ENCODE measurements around the gene HSFX1. TPM values are rescaled to one million over a fixed set of nuclear protein-coding genes. Genes with fewer than 3 reads are reported as not detected.
"Not testable (repeated sequence)": the region's sequence is repeated elsewhere in the genome, so short reads cannot be mapped to it uniquely, and the experiment has no call there.

The HSFX1 gene
- total RNA-seq, 1 experiment from 2014 or later = 1.0 TPM

DNA sequence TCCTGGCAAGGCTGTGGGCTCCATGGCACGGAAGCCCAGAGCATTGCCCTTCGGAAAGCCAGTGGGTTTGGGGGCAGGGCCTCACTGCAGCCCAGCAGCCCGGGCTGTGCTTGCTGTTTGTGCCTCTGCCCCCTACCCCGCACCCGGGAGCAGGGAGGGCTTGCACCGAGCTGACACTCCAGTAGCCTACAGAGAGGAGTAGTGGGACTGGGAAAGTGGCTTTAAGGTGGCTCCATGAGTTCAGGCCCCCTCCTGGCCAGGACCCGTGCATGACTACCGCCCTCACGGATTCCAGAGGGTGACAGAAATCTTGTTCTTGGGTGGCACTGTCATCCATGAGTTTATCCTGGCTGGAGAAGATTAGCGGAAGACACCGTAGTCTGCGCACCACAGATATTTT, 3.5 kb upstream of the HSFX1 start:
- intact Hi-C loops (cut with micrococcal nuclease; ENCODE audit: unreplicated experiment); H3K36me3 ChIP-seq (ENCODE audit: control insufficient read depth, insufficient read depth, low read length); POLR2A ChIA-PET; H3K4me3 ChIP-seq (ENCODE audit: low read depth in 2 of 2, low read length in 2 of 2); H3K9me3 ChIP-seq (ENCODE audit: control insufficient read depth, insufficient read depth, low read depth, low read length); H3K27me3 ChIP-seq (ENCODE audit: control insufficient read depth, insufficient read depth, low read length); H3K4me1 ChIP-seq (ENCODE audit: control insufficient read depth, insufficient read depth, low read length); in situ Hi-C loops (cut with HindIII; ENCODE audit: low pct_unique_long_range_greater_than_20kb, low sequenced_read_pairs); CTCF ChIA-PET; H3K27ac ChIP-seq (ENCODE audit: low read length); BruUV-seq (replicated peaks); DNase-seq (ENCODE audit: low read depth, low spot score): not testable (repeated sequence)
- peak; percentile 44; the same call in 1 of the 2 replicates for ATAC-seq

DNA sequence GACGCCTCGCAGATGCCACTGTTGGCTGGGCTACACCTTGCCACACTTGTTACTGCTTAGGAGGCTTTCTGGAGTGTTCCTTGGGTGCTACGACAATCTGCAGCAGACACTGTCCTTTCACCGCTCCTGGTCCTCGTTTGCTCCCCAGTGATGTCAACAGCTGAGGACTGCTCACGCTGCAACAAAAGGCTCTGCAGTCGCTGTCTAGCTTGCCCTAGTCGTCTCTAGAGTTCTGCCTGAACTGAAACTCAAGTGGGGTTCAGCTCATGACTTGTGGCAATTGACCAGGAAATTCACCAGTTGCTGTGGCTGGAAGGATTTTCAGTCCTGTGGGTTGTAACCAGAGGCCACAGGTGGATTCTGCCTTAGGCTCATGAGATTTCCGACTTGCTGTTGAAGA, 842 bp upstream of the HSFX1 start:
- CTCF ChIA-PET; in situ Hi-C loops (cut with HindIII; ENCODE audit: low pct_unique_long_range_greater_than_20kb, low sequenced_read_pairs); H3K27ac ChIP-seq (ENCODE audit: low read length); BruUV-seq (replicated peaks); intact Hi-C loops (cut with micrococcal nuclease; ENCODE audit: unreplicated experiment); ATAC-seq; H3K9me3 ChIP-seq (ENCODE audit: control insufficient read depth, insufficient read depth, low read depth, low read length); DNase-seq (ENCODE audit: low read depth, low spot score); H3K4me1 ChIP-seq (ENCODE audit: control insufficient read depth, insufficient read depth, low read length); H3K27me3 ChIP-seq (ENCODE audit: control insufficient read depth, insufficient read depth, low read length); H3K4me3 ChIP-seq (ENCODE audit: low read depth in 2 of 2, low read length in 2 of 2); POLR2A ChIA-PET; H3K36me3 ChIP-seq (ENCODE audit: control insufficient read depth, insufficient read depth, low read length): not testable (repeated sequence)

GRCh38 chrX:149777999-149778398, 4.1 kb downstream of the HSFX1 start:
- H3K4me1 ChIP-seq (ENCODE audit: control insufficient read depth, insufficient read depth, low read length); H3K36me3 ChIP-seq (ENCODE audit: control insufficient read depth, insufficient read depth, low read length); H3K27me3 ChIP-seq (ENCODE audit: control insufficient read depth, insufficient read depth, low read length); POLR2A ChIA-PET; H3K4me3 ChIP-seq (ENCODE audit: low read depth in 2 of 2, low read length in 2 of 2); intact Hi-C loops (cut with micrococcal nuclease; ENCODE audit: unreplicated experiment); BruUV-seq (replicated peaks); CTCF ChIA-PET; ATAC-seq; H3K9me3 ChIP-seq (ENCODE audit: control insufficient read depth, insufficient read depth, low read depth, low read length); H3K27ac ChIP-seq (ENCODE audit: low read length); in situ Hi-C loops (cut with HindIII; ENCODE audit: low pct_unique_long_range_greater_than_20kb, low sequenced_read_pairs); DNase-seq (ENCODE audit: low read depth, low spot score): not testable (repeated sequence)

DNA sequence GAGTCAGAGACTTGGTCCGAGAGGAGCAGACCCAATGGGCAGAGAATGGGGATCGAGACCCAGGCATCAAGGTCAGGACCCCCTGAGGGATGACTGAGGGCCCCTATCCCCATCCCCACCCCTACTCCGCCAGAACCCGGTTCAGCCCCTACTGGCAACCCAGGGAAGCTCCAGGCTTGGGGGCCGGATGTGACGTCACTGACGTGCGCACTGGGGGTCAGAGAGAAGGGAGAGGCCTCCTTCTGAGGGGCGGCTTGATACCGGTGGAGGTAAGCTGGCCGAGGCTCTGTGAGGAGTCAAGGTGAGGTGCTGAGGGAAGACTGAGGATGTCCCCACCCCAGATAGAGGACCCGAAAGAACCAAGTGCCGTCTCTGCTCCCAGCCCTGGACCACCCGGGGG, 7.9 kb downstream of the HSFX1 start, which contains the start of gene MAGEA9:
MAGEA9 (plus strand) TSS at position 204 of the 400 bp plus-strand sequence. CDS start 4,281 bp downstream, outside the sequence.
- H3K9me3 ChIP-seq (ENCODE audit: control insufficient read depth, insufficient read depth, low read depth, low read length); H3K4me1 ChIP-seq (ENCODE audit: control insufficient read depth, insufficient read depth, low read length); CTCF ChIA-PET; H3K27me3 ChIP-seq (ENCODE audit: control insufficient read depth, insufficient read depth, low read length); BruUV-seq (replicated peaks); in situ Hi-C loops (cut with HindIII; ENCODE audit: low pct_unique_long_range_greater_than_20kb, low sequenced_read_pairs); POLR2A ChIA-PET; H3K4me3 ChIP-seq (ENCODE audit: low read depth in 2 of 2, low read length in 2 of 2); intact Hi-C loops (cut with micrococcal nuclease; ENCODE audit: unreplicated experiment); H3K27ac ChIP-seq (ENCODE audit: low read length); DNase-seq (ENCODE audit: low read depth, low spot score); H3K36me3 ChIP-seq (ENCODE audit: control insufficient read depth, insufficient read depth, low read length): not testable (repeated sequence)
- peak; percentile 52; the same call in 1 of the 2 replicates for ATAC-seq

DNA sequence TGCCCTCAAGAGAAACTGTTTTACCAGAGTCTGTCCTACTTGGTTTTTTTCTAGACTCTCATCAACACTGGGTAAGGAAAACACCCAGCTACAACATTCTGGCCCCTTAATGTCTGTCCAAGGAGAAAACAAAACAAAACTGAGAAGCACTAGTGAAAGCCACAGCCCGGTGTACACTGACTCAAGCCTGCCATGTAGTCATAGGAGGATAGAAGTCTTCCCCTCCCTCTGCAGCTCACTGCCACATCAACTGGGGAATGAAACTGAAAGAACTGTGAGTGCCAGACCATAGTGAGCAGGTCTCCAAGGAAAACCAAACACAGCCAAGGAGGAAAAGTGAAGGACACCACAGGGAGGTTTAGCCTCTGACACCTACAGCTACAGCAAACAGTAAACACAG, 21.7 kb downstream of the HSFX1 start:
- DNase-seq (ENCODE audit: low read depth, low spot score); POLR2A ChIA-PET; CTCF ChIA-PET: not testable (repeated sequence)

More for the DNA sequence above, 21.7 kb downstream of the HSFX1 start:
- in situ Hi-C loops (cut with HindIII; ENCODE audit: low pct_unique_long_range_greater_than_20kb, low sequenced_read_pairs); H3K4me3 ChIP-seq (ENCODE audit: low read depth in 2 of 2, low read length in 2 of 2); H3K27me3 ChIP-seq (ENCODE audit: control insufficient read depth, insufficient read depth, low read length); H3K9me3 ChIP-seq (ENCODE audit: control insufficient read depth, insufficient read depth, low read depth, low read length); intact Hi-C loops (cut with micrococcal nuclease; ENCODE audit: unreplicated experiment); H3K36me3 ChIP-seq (ENCODE audit: control insufficient read depth, insufficient read depth, low read length); H3K27ac ChIP-seq (ENCODE audit: low read length); H3K4me1 ChIP-seq (ENCODE audit: control insufficient read depth, insufficient read depth, low read length); BruUV-seq (replicated peaks): not testable (repeated sequence)
- ATAC-seq = peak; percentile 69
